Measurements from ENCODE around the gene MAN2B2.
A peak's percentile ranks its signal among the peaks of the same experiment; 100 is the strongest.
"Not testable (repeated sequence)": the region's sequence is repeated elsewhere in the genome, so short reads cannot be mapped to it uniquely, and the experiment has no call there.

Gene MAN2B2

GRCh38 chr4:6618386-6619115, 43.6 kb downstream of the MAN2B2 start:
- no peaks in the 10 kb centered on the region for H3K36me3 ChIP-seq (ENCODE audit: insufficient read depth, low read length)
- H3K9ac ChIP-seq (ENCODE audit: low read depth, low read length) = no peak overlapping the region
- no peaks in the 10 kb centered on the region for H3K4me1 ChIP-seq (ENCODE audit: insufficient read depth, low read length)
- H3K9me3 ChIP-seq (ENCODE audit: control insufficient read depth, insufficient read depth, low read length) = no peaks in the 10 kb centered on the region

GRCh38 chr4:6619116-6619465, 44.1 kb downstream of the MAN2B2 start:
- no peaks in the 10 kb centered on the region for H3K4me1 ChIP-seq (ENCODE audit: insufficient read depth, low read length)
- H3K36me3 ChIP-seq (ENCODE audit: insufficient read depth, low read length) = no peaks in the 10 kb centered on the region
- H3K9ac ChIP-seq (ENCODE audit: low read depth, low read length) = no peak overlapping the region
- no peaks in the 10 kb centered on the region for H3K9me3 ChIP-seq (ENCODE audit: control insufficient read depth, insufficient read depth, low read length)

GRCh38 chr4:6619466-6620255, 44.7 kb downstream of the MAN2B2 start:
- Histone ChIP-seq H3K36me3 (ENCODE audit: insufficient read depth, low read length) (no peaks in the 10 kb centered on the region), H3K4me1 (ENCODE audit: insufficient read depth, low read length) (no peaks in the 10 kb centered on the region), H3K9ac (ENCODE audit: low read depth, low read length) (no peak overlapping the region), H3K9me3 (ENCODE audit: control insufficient read depth, insufficient read depth, low read length) (no peaks in the 10 kb centered on the region)

DNA sequence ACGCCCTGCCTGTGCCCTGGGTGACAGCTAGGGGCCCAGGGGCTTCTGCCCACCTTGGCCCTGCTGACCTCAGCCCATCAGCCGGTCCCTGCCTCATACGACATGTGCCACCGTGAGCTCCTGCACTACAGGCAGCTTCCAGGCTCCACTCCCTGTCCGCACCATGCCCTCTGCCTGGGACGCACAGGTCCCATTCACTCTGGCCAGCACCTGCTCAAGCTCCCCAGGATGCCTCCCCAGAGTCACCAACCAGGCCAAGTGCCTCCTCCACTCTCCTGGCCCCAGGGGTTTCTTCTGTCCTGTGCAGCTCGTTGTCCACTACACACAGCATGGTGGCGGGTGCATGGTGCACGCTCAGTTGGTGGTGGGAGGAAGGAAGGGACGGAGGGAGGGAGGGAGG, 45.3 kb downstream of the MAN2B2 start:
- H3K36me3 ChIP-seq (ENCODE audit: insufficient read depth, low read length) = no peaks in the 10 kb centered on the region
- H3K9me3 ChIP-seq (ENCODE audit: control insufficient read depth, insufficient read depth, low read length) = no peaks in the 10 kb centered on the region
- no peaks in the 10 kb centered on the region for H3K4me1 ChIP-seq (ENCODE audit: insufficient read depth, low read length)
- no peak overlapping the region for H3K9ac ChIP-seq (ENCODE audit: low read depth, low read length)

GRCh38 chr4:6620891-6621555, 46.0 kb downstream of the MAN2B2 start:
- H3K36me3 ChIP-seq (ENCODE audit: insufficient read depth, low read length) = no peaks in the 10 kb centered on the region
- no peaks in the 10 kb centered on the region for H3K9me3 ChIP-seq (ENCODE audit: control insufficient read depth, insufficient read depth, low read length)
- no peaks in the 10 kb centered on the region for H3K4me1 ChIP-seq (ENCODE audit: insufficient read depth, low read length)
- no peak overlapping the region for H3K9ac ChIP-seq (ENCODE audit: low read depth, low read length)

- Histone ChIP-seq H3K9ac (ENCODE audit: low read depth, low read length) (no peak overlapping the region), H3K9me3 (ENCODE audit: control insufficient read depth, insufficient read depth, low read length) (no peaks in the 10 kb centered on the region), H3K36me3 (ENCODE audit: insufficient read depth, low read length) (no peaks in the 10 kb centered on the region), H3K4me1 (ENCODE audit: insufficient read depth, low read length) (no peaks in the 10 kb centered on the region)
Observed at GRCh38 chr4:6621556-6621927, 46.6 kb downstream of the MAN2B2 start.

DNA sequence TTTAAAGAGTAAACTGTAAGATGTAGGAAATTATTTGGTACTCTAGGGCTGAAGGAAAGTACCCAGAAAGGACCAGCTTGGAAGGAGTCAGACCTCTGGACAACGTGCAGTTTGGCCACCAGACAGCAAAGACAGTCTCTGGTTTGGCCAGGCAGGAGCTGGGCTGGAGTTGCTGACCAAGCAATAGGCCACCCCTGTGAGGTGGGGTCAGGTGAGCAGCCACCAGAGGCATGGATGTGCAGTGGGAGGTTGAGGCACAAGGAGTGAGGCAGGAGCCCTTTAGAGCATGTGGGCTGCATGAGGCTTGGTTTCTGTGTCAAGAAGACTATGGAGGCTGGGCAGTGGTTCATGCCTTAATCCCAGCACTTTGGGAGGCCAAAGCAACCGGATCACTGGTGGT, 47.8 kb downstream of the MAN2B2 start:
- Histone ChIP-seq H3K36me3 (ENCODE audit: insufficient read depth, low read length) (no peaks in the 10 kb centered on the region), H3K9me3 (ENCODE audit: control insufficient read depth, insufficient read depth, low read length) (no peaks in the 10 kb centered on the region), H3K4me1 (ENCODE audit: insufficient read depth, low read length) (no peaks in the 10 kb centered on the region), H3K9ac (ENCODE audit: low read depth, low read length) (no peak overlapping the region)

GRCh38 chr4:6625256-6625655, 50.3 kb downstream of the MAN2B2 start:
- no peak overlapping the region for H3K9ac ChIP-seq (ENCODE audit: low read depth, low read length)
- H3K9me3 ChIP-seq (ENCODE audit: control insufficient read depth, insufficient read depth, low read length) = no peaks in the 10 kb centered on the region
- H3K36me3 ChIP-seq (ENCODE audit: insufficient read depth, low read length) = no peaks in the 10 kb centered on the region
- H3K4me1 ChIP-seq (ENCODE audit: insufficient read depth, low read length) = no peaks in the 10 kb centered on the region

- Histone ChIP-seq H3K9ac (ENCODE audit: low read depth, low read length) (no peak overlapping the region), H3K9me3 (ENCODE audit: control insufficient read depth, insufficient read depth, low read length) (no peaks in the 10 kb centered on the region), H3K4me1 (ENCODE audit: insufficient read depth, low read length) (no peaks in the 10 kb centered on the region), H3K36me3 (ENCODE audit: insufficient read depth, low read length) (no peaks in the 10 kb centered on the region)
Observed at GRCh38 chr4:6626066-6626465, 51.1 kb downstream of the MAN2B2 start.

DNA sequence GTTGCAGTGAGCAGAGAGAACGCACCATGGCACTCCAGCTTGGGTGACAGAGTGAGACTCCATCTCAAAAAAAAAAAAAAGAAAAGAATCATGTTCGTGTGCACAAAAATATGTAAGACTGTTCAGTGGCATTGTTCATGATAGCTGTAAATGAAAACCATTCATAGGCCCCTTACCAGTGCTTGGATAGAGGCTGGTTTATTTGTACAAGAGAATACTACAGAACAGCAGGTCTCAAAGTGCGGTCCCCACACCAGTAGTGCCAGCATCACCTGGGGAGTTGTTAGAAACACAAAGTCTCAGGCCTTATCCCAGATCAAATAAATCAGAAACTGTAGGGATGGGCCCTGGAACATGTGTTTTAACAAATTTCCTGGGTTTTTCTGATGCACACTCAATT, 52.8 kb downstream of the MAN2B2 start:
- no peak overlapping the region for H3K9ac ChIP-seq (ENCODE audit: low read depth, low read length)
- H3K4me1 ChIP-seq (ENCODE audit: insufficient read depth, low read length) = peaks cover 1% of the 10 kb centered on the region; the same call in 1 of the 2 replicates
- no peaks in the 10 kb centered on the region for H3K36me3 ChIP-seq (ENCODE audit: insufficient read depth, low read length)
- no peaks in the 10 kb centered on the region for H3K9me3 ChIP-seq (ENCODE audit: control insufficient read depth, insufficient read depth, low read length)

- H3K4me1 ChIP-seq (ENCODE audit: insufficient read depth, low read length); H3K9ac ChIP-seq (ENCODE audit: low read depth, low read length); H3K36me3 ChIP-seq (ENCODE audit: insufficient read depth, low read length); H3K9me3 ChIP-seq (ENCODE audit: control insufficient read depth, insufficient read depth, low read length): not testable (repeated sequence)
Observed at GRCh38 chr4:6628484-6628883, 53.5 kb downstream of the MAN2B2 start.

GRCh38 chr4:6632125-6632524, 57.1 kb downstream of the MAN2B2 start:
- Histone ChIP-seq H3K9me3 (ENCODE audit: control insufficient read depth, insufficient read depth, low read length) (no peaks in the 10 kb centered on the region), H3K36me3 (ENCODE audit: insufficient read depth, low read length) (no peaks in the 10 kb centered on the region), H3K4me1 (ENCODE audit: insufficient read depth, low read length) (peaks cover 11% of the 10 kb centered on the region), H3K9ac (ENCODE audit: low read depth, low read length) (no peak overlapping the region)

DNA sequence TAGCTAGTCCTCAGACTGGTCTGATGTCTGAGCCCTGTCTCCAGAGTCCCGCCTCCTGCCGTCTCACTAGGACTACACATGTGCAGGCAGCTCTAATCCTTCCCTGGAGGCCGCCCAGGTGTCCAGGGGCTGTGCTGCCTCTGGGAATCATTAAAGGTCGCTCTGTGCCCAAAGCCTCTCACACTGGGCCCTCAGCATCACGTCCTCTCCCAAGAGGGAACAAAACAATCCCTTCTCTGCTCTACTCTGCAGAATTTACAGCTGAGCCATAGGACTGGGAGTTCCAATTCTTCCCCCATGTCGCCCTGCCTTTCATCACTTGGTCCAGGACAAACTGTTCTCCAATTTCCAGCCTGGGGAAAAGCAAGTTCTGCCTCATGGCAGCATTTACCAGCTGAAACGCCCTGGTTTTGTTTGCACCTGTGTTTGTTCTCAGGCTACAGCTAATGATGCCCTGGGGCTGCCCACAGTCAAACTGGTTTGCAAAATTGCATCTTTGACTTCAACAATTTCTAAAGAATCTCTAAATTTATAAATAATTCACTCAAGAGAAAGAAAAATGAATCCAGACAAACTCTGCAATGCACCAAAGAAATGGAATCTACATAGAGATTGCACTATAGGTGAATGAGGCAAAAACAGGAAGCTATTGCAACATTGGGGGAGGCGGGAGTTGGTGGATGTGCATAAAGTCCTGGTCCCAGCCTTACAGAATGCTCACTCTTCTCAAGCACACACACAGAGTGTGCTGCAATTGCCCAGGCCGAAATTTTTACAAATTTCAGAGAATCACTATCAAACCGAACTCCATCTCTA, 58.3 kb downstream of the MAN2B2 start:
- H3K9me3 ChIP-seq (ENCODE audit: control insufficient read depth, insufficient read depth, low read length) = no peaks in the 10 kb centered on the region
- no peaks in the 10 kb centered on the region for H3K36me3 ChIP-seq (ENCODE audit: insufficient read depth, low read length)
- peak overlapping the region; percentile 2; the same call in 1 of the 2 replicates for H3K9ac ChIP-seq (ENCODE audit: low read depth, low read length)
- peaks cover 11% of the 10 kb centered on the region for H3K4me1 ChIP-seq (ENCODE audit: insufficient read depth, low read length)

DNA sequence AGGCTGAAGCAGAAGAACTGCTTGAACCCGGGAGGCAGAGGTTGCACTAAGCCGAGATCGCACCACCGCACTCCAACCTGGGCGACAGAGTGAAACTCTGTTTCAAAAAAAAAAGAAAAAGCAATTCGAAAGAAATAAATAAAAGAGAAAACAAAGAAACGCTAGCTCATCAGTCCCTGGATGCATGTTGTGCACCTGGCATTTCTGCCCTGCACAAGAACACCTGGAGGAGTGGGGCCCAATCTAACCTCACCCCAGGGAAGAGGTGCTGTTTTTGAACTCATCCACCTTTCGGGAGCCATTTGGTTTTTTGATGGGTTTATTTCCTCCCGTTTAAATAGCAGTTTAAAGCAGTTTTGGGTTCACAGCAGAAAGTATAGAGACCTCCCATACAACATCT, 59.8 kb downstream of the MAN2B2 start:
- Histone ChIP-seq H3K4me1 (ENCODE audit: insufficient read depth, low read length) (peaks cover 11% of the 10 kb centered on the region), H3K36me3 (ENCODE audit: insufficient read depth, low read length) (no peaks in the 10 kb centered on the region), H3K9ac (ENCODE audit: low read depth, low read length) (no peak overlapping the region), H3K9me3 (ENCODE audit: control insufficient read depth, insufficient read depth, low read length) (no peaks in the 10 kb centered on the region)

Measured in ES-I3 (cell line).